NOMO-1 treated with DMSO at 0.1 percent for 48 hours (cell line): ENCODE measurements around the gene ZNF618.
A peak's percentile ranks its signal among the peaks of the same experiment; 100 is the strongest.

ENCODE experiments used
- DNase-seq: peaks from one replicate; lab custom pipeline; 2025; ENCODE audit not compliant: unreplicated experiment; lab: John Stamatoyannopoulos, UW

ZNF618 gene, protein sequence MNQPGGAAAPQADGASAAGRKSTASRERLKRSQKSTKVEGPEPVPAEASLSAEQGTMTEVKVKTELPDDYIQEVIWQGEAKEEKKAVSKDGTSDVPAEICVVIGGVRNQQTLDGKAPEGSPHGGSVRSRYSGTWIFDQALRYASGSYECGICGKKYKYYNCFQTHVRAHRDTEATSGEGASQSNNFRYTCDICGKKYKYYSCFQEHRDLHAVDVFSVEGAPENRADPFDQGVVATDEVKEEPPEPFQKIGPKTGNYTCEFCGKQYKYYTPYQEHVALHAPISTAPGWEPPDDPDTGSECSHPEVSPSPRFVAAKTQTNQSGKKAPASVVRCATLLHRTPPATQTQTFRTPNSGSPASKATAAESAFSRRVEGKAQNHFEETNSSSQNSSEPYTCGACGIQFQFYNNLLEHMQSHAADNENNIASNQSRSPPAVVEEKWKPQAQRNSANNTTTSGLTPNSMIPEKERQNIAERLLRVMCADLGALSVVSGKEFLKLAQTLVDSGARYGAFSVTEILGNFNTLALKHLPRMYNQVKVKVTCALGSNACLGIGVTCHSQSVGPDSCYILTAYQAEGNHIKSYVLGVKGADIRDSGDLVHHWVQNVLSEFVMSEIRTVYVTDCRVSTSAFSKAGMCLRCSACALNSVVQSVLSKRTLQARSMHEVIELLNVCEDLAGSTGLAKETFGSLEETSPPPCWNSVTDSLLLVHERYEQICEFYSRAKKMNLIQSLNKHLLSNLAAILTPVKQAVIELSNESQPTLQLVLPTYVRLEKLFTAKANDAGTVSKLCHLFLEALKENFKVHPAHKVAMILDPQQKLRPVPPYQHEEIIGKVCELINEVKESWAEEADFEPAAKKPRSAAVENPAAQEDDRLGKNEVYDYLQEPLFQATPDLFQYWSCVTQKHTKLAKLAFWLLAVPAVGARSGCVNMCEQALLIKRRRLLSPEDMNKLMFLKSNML

DNA sequence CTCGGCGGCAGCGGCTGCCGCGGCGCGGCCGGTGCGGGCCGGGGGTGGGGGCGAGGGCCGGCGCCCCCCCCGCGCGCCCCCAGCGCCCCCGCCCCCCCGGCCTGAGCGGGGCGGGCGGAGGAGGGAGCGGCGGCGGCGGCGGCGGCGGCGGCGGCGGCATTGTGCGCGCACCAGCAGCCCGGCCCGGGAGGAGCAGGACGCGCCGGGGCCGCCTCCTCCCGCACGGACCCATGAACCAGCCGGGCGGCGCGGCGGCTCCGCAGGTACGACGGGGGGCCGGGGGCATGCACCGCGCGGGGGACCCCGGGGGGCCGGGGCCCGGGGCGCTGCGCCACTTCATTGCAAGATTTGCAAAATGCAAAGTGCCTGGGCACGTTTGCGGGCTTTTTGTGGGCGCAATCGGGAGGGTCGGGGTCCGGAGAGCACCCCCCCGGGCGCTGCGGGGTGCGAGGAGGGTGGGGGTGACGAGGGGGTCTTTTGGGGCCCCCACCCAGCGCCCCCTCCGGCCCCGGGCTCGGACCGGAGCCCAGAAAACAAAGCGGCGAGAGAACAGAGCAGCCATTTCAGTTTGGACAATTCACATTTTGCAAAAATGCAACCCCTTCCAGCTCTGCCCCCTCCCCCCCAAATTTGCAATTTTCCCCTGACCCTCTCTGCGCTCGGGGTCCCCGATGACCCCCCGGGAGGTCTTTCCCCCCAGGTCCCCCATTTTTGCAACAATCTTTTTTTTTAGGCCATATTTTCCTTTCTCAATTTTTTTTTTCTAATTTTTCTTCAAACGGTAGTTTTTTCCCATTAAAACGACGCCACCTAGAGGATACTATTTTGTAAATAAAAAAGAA is at the start of gene ZNF618:
Gene ZNF618, plus strand, starts transcription at position 159 of the 842 bp plus-strand sequence. Its CDS starts 72 bp downstream, at position 231.
- DNase-seq = peak; percentile 16

DNA sequence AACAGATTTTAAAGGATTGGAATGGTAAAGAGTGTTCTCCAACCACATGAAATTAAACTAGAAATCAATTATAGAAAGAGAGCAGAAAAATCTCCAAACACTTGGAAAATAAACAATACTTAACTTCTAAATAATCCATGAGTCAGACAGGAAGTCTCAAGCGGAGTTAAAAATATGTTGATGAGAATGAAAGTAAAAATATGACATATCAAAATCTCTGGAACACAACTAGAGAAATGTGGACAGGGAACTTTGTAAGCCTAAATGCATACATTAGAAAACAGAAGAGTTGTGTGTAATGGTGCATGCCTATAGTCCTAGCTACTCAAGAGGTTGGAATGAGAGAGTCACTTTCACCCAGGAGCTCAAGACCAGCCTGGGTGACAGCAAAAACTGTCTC is 47.9 kb upstream of the ZNF618 start:
- DNase-seq = no peak

GRCh38 chr9:113837334-113837733 is 38.8 kb upstream of the ZNF618 start:
- DNase-seq = no peak

DNA sequence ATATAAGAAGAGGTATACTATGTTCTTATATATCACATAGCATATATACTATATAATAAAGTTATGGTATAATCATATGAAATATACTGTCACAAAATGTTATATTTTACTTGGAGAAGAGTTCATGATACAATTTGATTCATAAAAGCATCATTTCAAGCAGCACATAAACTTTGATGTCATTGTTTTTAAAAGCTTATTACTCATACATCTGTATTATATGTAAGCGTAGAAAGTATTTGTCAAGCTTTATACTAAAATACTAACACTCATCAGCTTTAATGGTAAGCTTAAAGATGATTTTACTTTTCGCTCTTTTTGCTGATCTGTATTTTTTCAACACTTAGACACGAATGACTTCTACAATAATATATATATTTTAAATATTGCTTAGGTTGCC is 34.0 kb upstream of the ZNF618 start:
- no peak for DNase-seq

GRCh38 chr9:113844466-113844865 is 31.6 kb upstream of the ZNF618 start:
- DNase-seq = no peak

- DNase-seq = no peak
Measured at GRCh38 chr9:113851359-113851758, 24.8 kb upstream of the ZNF618 start.

GRCh38 chr9:113851873-113852272 is 24.2 kb upstream of the ZNF618 start:
- DNase-seq = peak; percentile 71

GRCh38 chr9:113853333-113853732 is 22.8 kb upstream of the ZNF618 start:
- DNase-seq = no peak

DNA sequence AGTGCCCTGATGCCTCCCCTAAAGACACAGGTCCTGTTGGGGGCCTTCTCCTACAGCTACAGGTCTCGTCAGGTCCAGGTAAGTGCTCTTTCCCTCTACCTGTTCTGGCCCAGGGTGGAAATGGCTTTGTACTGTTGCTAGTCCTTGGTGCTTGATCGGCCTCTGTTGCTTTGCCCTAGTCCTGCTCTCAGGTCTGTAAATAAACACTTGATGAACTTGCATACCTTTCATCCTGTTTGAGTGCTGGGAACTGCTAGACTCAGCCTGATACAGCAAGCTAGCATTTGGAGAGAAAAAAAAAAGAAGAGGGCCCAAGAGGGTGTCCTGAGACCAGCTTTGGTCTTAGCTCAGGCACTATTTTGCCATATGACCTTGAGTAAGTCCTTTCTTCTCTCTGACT is 21.8 kb upstream of the ZNF618 start:
- no peak for DNase-seq

GRCh38 chr9:113857875-113858274 is 18.2 kb upstream of the ZNF618 start:
- peak; percentile 83 for DNase-seq

DNA sequence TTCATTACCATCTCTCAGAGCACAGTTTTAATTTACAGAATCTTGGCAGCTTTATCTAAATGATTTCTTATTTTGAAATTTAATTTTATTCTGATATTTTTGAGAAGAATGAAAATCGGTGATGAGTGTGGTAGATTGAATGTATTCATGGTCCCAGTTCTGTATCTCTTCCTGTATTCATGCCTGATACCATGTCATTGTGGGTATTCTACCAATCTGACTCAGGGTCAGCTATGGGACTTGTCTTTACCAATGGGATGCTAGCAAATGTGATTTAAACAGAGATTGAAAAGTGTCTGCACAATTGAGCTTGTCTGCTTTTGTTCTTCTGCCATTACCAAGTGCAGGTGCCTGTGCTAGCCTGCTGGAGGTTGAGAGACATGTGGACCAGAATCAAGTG is 17.8 kb upstream of the ZNF618 start:
- no peak for DNase-seq

DNA sequence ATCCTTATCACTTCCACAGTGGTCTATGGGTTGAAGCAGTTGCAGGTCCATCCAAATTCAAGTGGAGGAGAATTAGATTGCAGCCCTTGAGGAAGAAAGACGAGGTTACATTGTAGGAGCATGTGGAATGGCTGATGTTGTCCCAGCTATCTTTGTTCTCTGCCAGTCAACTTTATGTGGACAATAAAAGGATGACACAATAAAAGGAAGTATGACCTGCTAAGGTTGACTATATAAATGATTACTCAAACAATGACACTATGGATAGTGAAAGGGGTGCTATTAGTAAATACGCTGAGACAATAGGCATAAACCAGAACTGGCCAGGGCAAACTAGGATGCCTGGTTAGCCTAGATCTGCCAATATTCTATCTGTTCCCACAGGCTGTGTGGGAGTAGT is 12.8 kb upstream of the ZNF618 start:
- DNase-seq = no peak

GRCh38 chr9:113868501-113868900 is 7.6 kb upstream of the ZNF618 start:
- DNase-seq = no peak

DNA sequence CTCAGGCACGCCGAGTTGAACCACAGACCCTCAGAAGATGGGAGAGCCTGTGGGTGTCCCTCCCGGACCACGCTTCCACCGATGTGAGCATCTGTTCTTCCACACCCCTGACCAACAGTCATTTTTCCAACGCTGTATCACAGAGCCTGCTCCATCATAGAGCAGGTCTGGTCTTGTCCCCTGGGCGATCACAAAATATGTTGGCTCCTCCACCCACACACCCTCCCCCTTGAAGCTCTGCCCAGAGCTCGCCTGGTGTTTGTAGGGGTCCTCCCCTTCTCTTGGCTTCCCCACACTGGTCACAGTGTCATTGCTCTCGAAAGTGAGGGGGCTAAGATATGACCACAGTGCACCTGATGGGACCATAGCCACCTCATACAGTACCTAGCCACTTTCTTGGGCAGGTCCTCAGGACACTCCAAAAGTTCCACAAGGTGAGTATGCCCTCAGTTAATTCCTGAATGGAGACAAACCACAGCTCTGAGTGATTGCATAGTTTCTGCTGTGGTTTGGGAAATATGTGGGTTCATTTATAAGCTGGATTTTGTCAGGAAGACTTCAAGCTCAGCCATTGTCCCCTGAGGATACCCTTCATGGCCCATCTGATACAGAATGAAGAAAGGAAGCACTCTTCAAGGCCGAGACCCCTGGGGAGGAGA is 3.5 kb upstream of the ZNF618 start:
- DNase-seq = no peak

GRCh38 chr9:113873446-113873845 is 2.7 kb upstream of the ZNF618 start:
- no peak for DNase-seq

DNA sequence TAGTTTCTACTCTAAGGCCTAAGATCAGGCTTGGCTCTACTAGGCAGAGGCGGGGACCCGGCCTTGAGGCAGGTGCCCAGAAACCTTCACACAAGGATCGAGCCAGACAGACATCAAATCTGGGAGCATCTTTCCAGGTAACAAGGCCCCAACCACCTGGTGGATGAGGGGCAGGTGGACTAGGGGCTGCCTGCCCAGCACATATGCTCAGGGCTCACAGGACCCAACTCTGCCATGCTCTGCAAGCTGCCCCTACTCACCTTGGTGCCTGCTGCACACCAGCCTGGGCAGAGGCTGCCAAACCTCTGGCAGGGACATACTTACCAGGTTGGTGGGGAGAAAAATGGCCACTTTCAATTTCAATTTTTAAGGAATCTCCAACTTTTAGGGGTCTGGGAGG is 2.2 kb upstream of the ZNF618 start:
- no peak for DNase-seq

DNA sequence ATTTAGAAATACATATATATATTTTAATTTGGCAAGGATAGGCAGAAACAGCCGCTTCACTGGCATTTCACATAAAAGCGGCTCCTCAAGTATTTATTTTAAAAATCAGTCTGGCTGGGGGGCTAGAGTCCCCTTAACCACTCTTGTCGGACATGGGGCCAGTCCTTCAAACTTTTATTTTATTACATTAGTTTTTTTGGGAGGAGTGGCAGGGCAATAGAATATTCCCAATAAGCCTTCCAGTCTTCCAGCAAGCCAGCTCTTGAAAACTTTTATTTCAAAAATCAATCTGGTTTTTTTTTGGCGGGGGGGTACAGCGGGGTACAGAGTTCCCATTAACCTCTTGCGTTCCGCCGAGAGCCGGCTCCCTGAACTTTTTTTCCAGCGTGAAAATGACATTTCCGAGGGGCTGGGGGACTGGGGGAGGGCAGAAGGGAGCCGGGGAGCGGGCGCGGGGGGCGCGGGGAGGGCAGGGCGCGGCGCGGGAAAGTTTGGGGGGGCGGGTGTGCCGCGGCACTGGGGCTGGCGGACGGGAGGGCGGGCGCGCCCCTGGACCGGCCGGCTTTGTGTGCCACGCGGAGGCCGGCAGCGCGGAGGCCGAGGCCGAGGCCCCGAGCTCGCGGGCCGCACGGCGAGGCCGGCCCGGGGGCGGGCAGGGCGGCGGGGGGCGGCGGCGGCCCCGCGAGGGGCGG is 504 bp upstream of the ZNF618 start:
- DNase-seq = no peak

- DNase-seq = no peak
Measured at GRCh38 chr9:113876993-113877368, 872 bp downstream of the ZNF618 start.

- DNase-seq = no peak
Measured at GRCh38 chr9:113879318-113879717, 3.2 kb downstream of the ZNF618 start.

DNA sequence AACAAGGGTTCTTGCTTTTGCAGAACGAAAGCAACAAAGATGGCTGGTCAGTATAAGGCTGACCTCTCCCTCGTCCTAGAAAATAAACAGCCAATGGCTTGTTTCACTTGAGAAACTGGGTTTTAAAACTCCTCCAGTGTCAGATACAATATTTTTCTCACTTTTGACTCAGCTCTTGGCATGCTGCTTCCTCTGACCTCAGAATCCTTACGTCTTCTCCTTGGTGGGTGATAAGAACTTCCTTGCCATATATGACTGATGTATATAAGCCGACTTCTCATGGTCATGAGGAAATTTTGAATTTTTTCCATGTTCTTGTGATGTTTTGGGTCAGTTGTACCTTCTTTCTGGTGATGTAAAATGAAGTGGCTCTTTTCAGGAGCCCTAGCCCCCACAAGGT is 3.8 kb downstream of the ZNF618 start:
- DNase-seq = no peak
